Activated CD8-positive, alpha-beta T cell treated with anti-CD3 and anti-CD28 coated beads for 36 hours (primary cell): ENCODE data around the gene OR5D16. TPM values are rescaled to one million over a fixed set of nuclear protein-coding genes. Genes with fewer than 3 reads are reported as not detected.

Source experiments
- ATAC-seq: fragments of 200-7000 bp; cut with Tn5 transposase; one replicate; pipeline ENCODE4 v1.10.0; 2021; ENCODE audit warnings: mild to moderate bottlenecking, moderate library complexity
- CTCF ChIA-PET: fragments of 350-600 bp; sonication (Branson Sonifier 250); formaldehyde crosslinking; loops from one replicate; lab custom pipeline; 2021; ENCODE audit warnings: antibody characterized with exemption; lab: Charles Lee
- POLR2A ChIA-PET: fragments of 350-600 bp; sonication (Branson Sonifier 250); formaldehyde crosslinking; loops from one replicate; lab custom pipeline; 2021; ENCODE audit warnings: antibody characterized with exemption; lab: Charles Lee
- DNase-seq: peaks from one replicate; pipeline ENCODE4 v3.0.0-alpha.2; 2020
- H3K27ac Mint-ChIP-seq: one replicate; pipeline ENCODE4 v1.8.0; 2021; ENCODE audit warnings: mild to moderate bottlenecking, mixed read lengths
- H3K27me3 Mint-ChIP-seq: one replicate; pipeline ENCODE4 v1.8.0; 2021; ENCODE audit warnings: mixed read lengths
- H3K36me3 Mint-ChIP-seq: one replicate; pipeline ENCODE4 v1.8.0; 2021; ENCODE audit warnings: low read depth, mixed read lengths
- H3K4me1 Mint-ChIP-seq: one replicate; pipeline ENCODE4 v1.8.0; 2021; ENCODE audit warnings: low read depth, mixed read lengths
- H3K4me3 Mint-ChIP-seq: one replicate; pipeline ENCODE4 v1.8.0; 2021; ENCODE audit warnings: mild to moderate bottlenecking, moderate library complexity, mixed read lengths
- H3K9me3 Mint-ChIP-seq: one replicate; pipeline ENCODE4 v1.8.0; 2021; ENCODE audit warnings: mixed read lengths
- intact Hi-C: fragments of 100-400 bp; cut with micrococcal nuclease; formaldehyde crosslinking; loops from one replicate; pipeline ENCODE4 v1.10.0; 2022
- total RNA-seq, 2 experiments: library from RNA; stranded (reverse); gene quantifications; one replicate each; pipeline ENCODE4 v1.2.3, GENCODE V29; 2021
- TF ChIP-seq, protein P1 (sequence below): fragments of 200-600 bp; IDR thresholded peaks from one replicate; pipeline ENCODE4 v1.8.0; 2022; ENCODE audit warnings: antibody characterized with exemption, mild to moderate bottlenecking

OR5D16 gene
- not detected for total RNA-seq

DNA sequence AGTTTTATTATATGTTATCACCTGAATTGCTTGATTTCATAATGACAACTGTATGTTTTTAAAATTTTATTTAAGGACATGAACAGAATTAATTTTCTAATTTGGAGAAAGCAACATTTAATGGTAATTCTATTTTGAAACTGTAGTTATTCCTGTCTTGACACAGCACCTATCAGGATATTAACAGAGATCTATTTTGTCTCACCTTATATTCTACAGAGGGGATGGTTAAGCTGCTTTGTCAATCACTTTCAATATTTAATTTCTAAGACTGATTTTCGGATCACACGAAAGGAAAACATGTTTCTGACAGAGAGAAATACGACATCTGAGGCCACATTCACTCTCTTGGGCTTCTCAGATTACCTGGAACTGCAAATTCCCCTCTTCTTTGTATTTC is at the start of gene OR5D16:
Gene OR5D16 (plus strand): TSS at position 301 of the 400 bp plus-strand sequence. CDS start 0 bp downstream, at position 301.
- H3K27me3 Mint-ChIP-seq = no peaks in the 10 kb centered on the region
- CTCF ChIA-PET = no interaction called here
- peaks cover 10% of the 10 kb centered on the region for H3K9me3 Mint-ChIP-seq
- POLR2A ChIA-PET = no interaction called here
- no peaks in the 10 kb centered on the region for H3K36me3 Mint-ChIP-seq
- intact Hi-C loops = no loop called here
- H3K27ac Mint-ChIP-seq = no peak within 1 kb of the TSS
- H3K4me1 Mint-ChIP-seq = no peaks in the 10 kb centered on the region
- TF ChIP-seq, protein P1, sequence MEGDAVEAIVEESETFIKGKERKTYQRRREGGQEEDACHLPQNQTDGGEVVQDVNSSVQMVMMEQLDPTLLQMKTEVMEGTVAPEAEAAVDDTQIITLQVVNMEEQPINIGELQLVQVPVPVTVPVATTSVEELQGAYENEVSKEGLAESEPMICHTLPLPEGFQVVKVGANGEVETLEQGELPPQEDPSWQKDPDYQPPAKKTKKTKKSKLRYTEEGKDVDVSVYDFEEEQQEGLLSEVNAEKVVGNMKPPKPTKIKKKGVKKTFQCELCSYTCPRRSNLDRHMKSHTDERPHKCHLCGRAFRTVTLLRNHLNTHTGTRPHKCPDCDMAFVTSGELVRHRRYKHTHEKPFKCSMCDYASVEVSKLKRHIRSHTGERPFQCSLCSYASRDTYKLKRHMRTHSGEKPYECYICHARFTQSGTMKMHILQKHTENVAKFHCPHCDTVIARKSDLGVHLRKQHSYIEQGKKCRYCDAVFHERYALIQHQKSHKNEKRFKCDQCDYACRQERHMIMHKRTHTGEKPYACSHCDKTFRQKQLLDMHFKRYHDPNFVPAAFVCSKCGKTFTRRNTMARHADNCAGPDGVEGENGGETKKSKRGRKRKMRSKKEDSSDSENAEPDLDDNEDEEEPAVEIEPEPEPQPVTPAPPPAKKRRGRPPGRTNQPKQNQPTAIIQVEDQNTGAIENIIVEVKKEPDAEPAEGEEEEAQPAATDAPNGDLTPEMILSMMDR = no peak
- no peak for DNase-seq
- H3K4me3 Mint-ChIP-seq = no peak within 1 kb of the TSS
- no peak for ATAC-seq

DNA sequence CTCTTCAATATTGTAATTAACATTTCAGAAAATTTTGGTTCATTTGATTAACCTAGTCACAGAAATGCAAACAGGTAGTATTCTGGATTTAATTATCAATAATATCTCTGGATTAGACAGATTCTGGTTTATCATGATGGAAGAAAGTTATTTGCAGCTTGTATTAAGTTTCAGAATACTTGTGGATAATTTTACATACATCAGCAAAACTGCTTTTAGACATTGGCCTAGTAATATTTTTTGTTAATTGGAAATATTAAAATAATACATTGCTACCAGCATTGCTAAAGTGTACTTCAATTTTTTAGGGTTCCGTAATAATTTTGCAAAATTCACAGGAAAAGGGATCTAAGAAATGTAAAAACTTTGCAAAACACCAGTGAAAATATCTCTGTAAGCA is 46.9 kb upstream of the OR5D16 start:
- Mint-ChIP-seq H3K4me3 (no peak overlapping the region), H3K4me1 (no peaks in the 10 kb centered on the region), H3K27me3 (no peaks in the 10 kb centered on the region), H3K36me3 (no peaks in the 10 kb centered on the region), H3K9me3 (peaks cover 18% of the 10 kb centered on the region), H3K27ac (no peak overlapping the region)
- ATAC-seq (no peak), DNase-seq (no peak)
- ChIA-PET CTCF (no interaction called here), POLR2A (no interaction called here)
- intact Hi-C loops = no loop called here
- TF ChIP-seq, protein P1 = no peak

DNA sequence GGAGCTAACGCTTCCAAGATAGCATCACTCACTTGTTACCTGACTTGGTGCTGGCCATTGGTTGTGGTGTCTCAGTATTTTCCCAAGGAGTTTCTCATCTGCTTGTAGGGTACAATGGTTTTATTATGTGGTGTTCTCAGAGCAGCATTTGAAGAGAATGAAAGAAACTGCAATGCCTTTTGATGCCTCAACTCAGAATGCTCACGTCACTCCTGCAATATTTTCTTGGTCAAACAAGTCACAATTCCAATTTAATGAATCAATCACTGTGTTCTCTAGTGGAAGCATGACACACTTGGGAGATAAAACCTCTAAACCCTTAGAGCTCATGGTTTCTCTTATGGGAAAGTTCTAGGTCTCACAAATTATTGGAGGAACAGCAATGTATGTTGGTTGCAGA is 45.2 kb upstream of the OR5D16 start:
- POLR2A ChIA-PET = no interaction called here
- Mint-ChIP-seq H3K4me3 (no peak overlapping the region), H3K36me3 (no peaks in the 10 kb centered on the region)

DNA sequence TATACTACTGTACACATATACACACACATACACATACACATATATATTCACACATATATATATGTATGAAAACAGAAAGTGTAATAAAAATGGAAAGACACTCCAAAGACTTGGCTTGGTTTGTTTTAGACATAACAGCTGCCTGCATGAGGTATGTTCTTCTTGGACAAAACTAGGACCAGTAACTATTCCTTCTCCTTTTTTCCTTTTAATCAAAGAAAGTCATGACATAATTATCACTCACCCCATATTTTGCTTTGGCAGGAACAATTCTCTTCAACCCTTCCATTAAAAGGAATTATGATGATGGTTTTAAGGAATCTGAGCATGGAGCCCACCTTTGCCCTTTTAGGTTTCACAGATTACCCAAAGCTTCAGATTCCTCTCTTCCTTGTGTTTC is 43.3 kb upstream of the OR5D16 start, which contains the start of gene OR5D14:
Gene OR5D14 (plus strand): TSS at position 301 of the 400 bp plus-strand sequence. CDS start 0 bp downstream, at position 301.
- peaks cover 24% of the 10 kb centered on the region for H3K9me3 Mint-ChIP-seq
- POLR2A ChIA-PET = no interaction called here
- intact Hi-C loops = no loop called here
- H3K4me1 Mint-ChIP-seq = no peaks in the 10 kb centered on the region
- H3K27me3 Mint-ChIP-seq = no peaks in the 10 kb centered on the region
- no peak within 1 kb of the TSS for H3K4me3 Mint-ChIP-seq
- ATAC-seq (no peak), DNase-seq (no peak)
- TF ChIP-seq, protein P1 = no peak
- CTCF ChIA-PET = no interaction called here
- H3K27ac Mint-ChIP-seq = no peak within 1 kb of the TSS
- no peaks in the 10 kb centered on the region for H3K36me3 Mint-ChIP-seq

More for the DNA sequence above, 45.2 kb upstream of the OR5D16 start:
- no peak overlapping the region for H3K27ac Mint-ChIP-seq
- H3K27me3 Mint-ChIP-seq = no peaks in the 10 kb centered on the region
- DNase-seq (no peak), ATAC-seq (no peak)
- CTCF ChIA-PET = no interaction called here
- H3K4me1 Mint-ChIP-seq = no peaks in the 10 kb centered on the region
- H3K9me3 Mint-ChIP-seq = peaks cover 13% of the 10 kb centered on the region
- TF ChIP-seq, protein P1 = no peak
- intact Hi-C loops = no loop called here

DNA sequence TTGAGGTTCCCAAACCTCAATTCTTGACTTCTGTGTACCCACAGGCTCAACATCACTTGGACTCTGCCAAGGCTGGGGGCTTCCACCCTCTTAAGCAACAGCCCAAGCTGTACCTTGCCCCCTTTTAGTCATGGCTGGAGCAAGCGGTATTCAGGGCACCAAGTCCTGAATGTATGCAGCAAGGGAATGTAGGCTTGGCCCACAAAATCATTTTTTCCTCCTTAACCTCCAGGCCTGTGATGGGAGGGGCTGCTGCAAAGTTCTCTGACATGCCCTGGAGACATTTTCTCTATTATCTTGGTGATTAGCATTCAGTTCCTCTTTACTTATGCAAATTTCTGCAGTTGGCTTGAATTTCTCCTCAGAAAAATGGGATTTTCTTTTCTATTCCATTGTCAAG is 32.3 kb upstream of the OR5D16 start:
- TF ChIP-seq, protein P1 = no peak
- ChIA-PET POLR2A (no interaction called here), CTCF (no interaction called here)
- Mint-ChIP-seq H3K27ac (no peak overlapping the region), H3K36me3 (no peaks in the 10 kb centered on the region), H3K4me1 (no peaks in the 10 kb centered on the region), H3K9me3 (peaks cover 22% of the 10 kb centered on the region), H3K27me3 (no peaks in the 10 kb centered on the region), H3K4me3 (no peak overlapping the region)
- DNase-seq = no peak
- intact Hi-C loops = no loop called here
- no peak for ATAC-seq
